Tibial nerve (tissue), 3 donors: ENCODE measurements around the gene PSME2.

ENCODE experiments used
- POLR2A ChIP-seq, 2 donors: fragments of 450-650 bp; IDR thresholded peaks; one replicate each; pipeline ENCODE4 v1.6.1; 2017; ENCODE audit warnings: antibody characterized with exemption in 2 of 2, mild to moderate bottlenecking in 2 of 2, moderate library complexity in 2 of 2
- TF ChIP-seq, protein P1 (sequence below), 5 experiments: fragments of 200-600 bp in 3 of 5; fragments of 450-650 bp in 2 of 5; sonication (generic) in 3 of 5; IDR thresholded peaks; one replicate each; pipeline ENCODE4 v1.5.1; 2016 to 2019; ENCODE audit warnings: antibody characterized with exemption in 5 of 5, mild to moderate bottlenecking in 3 of 5, moderate library complexity in 2 of 5

- TF ChIP-seq, protein P1, sequence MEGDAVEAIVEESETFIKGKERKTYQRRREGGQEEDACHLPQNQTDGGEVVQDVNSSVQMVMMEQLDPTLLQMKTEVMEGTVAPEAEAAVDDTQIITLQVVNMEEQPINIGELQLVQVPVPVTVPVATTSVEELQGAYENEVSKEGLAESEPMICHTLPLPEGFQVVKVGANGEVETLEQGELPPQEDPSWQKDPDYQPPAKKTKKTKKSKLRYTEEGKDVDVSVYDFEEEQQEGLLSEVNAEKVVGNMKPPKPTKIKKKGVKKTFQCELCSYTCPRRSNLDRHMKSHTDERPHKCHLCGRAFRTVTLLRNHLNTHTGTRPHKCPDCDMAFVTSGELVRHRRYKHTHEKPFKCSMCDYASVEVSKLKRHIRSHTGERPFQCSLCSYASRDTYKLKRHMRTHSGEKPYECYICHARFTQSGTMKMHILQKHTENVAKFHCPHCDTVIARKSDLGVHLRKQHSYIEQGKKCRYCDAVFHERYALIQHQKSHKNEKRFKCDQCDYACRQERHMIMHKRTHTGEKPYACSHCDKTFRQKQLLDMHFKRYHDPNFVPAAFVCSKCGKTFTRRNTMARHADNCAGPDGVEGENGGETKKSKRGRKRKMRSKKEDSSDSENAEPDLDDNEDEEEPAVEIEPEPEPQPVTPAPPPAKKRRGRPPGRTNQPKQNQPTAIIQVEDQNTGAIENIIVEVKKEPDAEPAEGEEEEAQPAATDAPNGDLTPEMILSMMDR (IDR thresholded peaks at IDR 0.05), result no peak
- TF ChIP-seq POLR2A (IDR thresholded peaks at IDR 0.05), result no peak
These were observed 14.2 kb downstream of the PSME2 start for GRCh38 chr14:24132061-24132685.
